ENCODE results near the gene SMIM12.

SMIM12 gene

DNA sequence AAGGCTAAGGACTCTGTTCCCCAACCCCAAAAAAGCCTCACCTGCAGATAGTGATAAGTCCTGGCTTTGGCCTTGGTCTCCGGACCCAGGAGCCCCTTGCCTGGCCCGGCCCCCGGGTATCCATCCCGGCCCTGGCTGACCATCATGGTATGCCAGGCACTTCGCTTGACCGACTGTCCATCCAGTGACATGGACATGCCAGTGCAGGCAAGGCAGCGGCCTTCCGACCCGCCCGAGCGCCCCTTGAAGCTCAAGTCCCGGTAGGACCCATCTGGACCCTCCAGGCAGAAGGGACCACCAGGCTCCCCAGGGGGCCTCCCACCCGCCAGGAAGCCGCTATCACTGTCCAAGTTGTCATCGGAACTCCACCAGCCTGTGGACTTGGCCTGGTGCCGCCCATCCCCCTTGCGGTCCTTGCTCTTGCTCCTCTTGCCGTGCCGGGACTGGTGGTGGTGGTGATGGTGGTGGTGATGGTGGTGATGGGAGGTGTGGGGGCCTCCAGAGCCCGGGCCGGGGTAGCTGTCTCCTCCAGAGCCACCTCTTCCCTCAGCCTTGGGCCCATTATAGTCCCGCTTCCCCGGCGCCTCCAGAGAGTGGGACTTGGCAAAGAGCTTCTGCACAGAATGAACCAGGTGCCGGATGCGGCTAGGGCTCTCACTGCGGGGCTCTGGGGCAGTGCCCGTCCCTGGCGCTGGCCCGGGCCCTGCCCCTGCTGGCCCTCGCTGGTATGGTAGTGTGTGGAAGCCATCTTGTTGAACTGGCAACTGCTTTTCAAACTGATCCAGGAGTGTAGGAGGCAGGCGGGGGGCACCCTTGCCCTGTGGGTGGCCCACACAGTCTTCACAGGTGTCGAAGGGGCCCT is 44.9 kb upstream of the SMIM12 start:
- no peaks in the 10 kb centered on the region for H3K9me3 ChIP-seq (ENCODE audit: insufficient read depth, low read length, severe bottlenecking)
- H3K9ac ChIP-seq (ENCODE audit: low read depth, low read length), result no peak overlapping the region
- H3K36me3 ChIP-seq (ENCODE audit: insufficient read depth, low read length), result no peaks in the 10 kb centered on the region
- H3K4me2 ChIP-seq (ENCODE audit: insufficient read depth, low read length), result no peak overlapping the region
- H3K27me3 ChIP-seq (ENCODE audit: insufficient read depth, low read length, poor library complexity), result peaks cover 4% of the 10 kb centered on the region
- no peaks in the 10 kb centered on the region for H3K79me2 ChIP-seq (ENCODE audit: insufficient read depth, low read length)
- TF ChIP-seq, protein P1, sequence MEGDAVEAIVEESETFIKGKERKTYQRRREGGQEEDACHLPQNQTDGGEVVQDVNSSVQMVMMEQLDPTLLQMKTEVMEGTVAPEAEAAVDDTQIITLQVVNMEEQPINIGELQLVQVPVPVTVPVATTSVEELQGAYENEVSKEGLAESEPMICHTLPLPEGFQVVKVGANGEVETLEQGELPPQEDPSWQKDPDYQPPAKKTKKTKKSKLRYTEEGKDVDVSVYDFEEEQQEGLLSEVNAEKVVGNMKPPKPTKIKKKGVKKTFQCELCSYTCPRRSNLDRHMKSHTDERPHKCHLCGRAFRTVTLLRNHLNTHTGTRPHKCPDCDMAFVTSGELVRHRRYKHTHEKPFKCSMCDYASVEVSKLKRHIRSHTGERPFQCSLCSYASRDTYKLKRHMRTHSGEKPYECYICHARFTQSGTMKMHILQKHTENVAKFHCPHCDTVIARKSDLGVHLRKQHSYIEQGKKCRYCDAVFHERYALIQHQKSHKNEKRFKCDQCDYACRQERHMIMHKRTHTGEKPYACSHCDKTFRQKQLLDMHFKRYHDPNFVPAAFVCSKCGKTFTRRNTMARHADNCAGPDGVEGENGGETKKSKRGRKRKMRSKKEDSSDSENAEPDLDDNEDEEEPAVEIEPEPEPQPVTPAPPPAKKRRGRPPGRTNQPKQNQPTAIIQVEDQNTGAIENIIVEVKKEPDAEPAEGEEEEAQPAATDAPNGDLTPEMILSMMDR (IDR thresholded peaks at IDR 0.05; ENCODE audit: borderline replicate concordance, extremely low read depth, low read length, poor library complexity, severe bottlenecking), result no peak
- no peak for TF ChIP-seq EZH2 (IDR thresholded peaks at IDR 0.05; ENCODE audit: borderline replicate concordance, low read depth, low read length, severe bottlenecking)
- ATAC-seq (ENCODE audit: insufficient read depth, low read depth) (no peak), DNase-seq (no peak)
- H2AFZ ChIP-seq (ENCODE audit: low read depth, low read length), result no peak overlapping the region
- H3K27ac ChIP-seq (ENCODE audit: low read length), result no peak overlapping the region
- H3K4me1 ChIP-seq (ENCODE audit: insufficient read depth, low read length), result no peaks in the 10 kb centered on the region
- H4K20me1 ChIP-seq (ENCODE audit: insufficient read depth, low read length), result peaks cover 3% of the 10 kb centered on the region; the same call in 1 of the 2 replicates
- H3K4me3 ChIP-seq (ENCODE audit: low read depth in 1 of 2, low read length in 2 of 2), result no peak overlapping the region

DNA sequence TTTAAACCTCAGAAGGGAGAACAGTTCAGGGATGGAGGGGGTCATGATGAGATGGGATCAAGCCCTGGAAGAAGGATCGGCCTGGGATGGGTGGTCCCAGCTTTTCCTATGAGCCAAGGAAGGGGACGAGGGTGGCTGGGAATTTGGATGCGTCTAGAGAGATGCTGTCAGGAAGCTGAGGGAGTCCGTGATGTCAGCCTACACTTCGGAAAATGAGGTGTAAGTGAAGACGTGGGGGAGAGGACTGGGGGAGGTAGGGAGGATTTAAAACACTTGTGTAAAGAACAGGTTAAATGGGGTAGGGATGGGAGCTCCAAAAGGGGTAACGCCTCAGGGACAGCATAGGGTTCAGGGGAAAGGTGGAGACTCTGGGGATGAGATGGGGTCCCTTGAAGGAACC is 42.4 kb upstream of the SMIM12 start:
- Histone ChIP-seq H3K36me3 (ENCODE audit: insufficient read depth, low read length) (no peaks in the 10 kb centered on the region), H3K9me3 (ENCODE audit: insufficient read depth, low read length, severe bottlenecking) (no peaks in the 10 kb centered on the region), H4K20me1 (ENCODE audit: insufficient read depth, low read length) (no peaks in the 10 kb centered on the region), H3K4me2 (ENCODE audit: insufficient read depth, low read length) (no peak overlapping the region), H3K4me3 (ENCODE audit: low read depth in 1 of 2, low read length in 2 of 2) (no peak overlapping the region), H2AFZ (ENCODE audit: low read depth, low read length) (no peak overlapping the region), H3K27ac (ENCODE audit: low read length) (no peak overlapping the region), H3K79me2 (ENCODE audit: insufficient read depth, low read length) (no peaks in the 10 kb centered on the region), H3K4me1 (ENCODE audit: insufficient read depth, low read length) (no peaks in the 10 kb centered on the region), H3K9ac (ENCODE audit: low read depth, low read length) (no peak overlapping the region), H3K27me3 (ENCODE audit: insufficient read depth, low read length, poor library complexity) (peaks cover 4% of the 10 kb centered on the region)
- ATAC-seq (ENCODE audit: insufficient read depth, low read depth) (no peak), DNase-seq (no peak)
- no peak for TF ChIP-seq EZH2 (IDR thresholded peaks at IDR 0.05; ENCODE audit: borderline replicate concordance, low read depth, low read length, severe bottlenecking)
- TF ChIP-seq, protein P1 (IDR thresholded peaks at IDR 0.05; ENCODE audit: borderline replicate concordance, extremely low read depth, low read length, poor library complexity, severe bottlenecking), result no peak

DNA sequence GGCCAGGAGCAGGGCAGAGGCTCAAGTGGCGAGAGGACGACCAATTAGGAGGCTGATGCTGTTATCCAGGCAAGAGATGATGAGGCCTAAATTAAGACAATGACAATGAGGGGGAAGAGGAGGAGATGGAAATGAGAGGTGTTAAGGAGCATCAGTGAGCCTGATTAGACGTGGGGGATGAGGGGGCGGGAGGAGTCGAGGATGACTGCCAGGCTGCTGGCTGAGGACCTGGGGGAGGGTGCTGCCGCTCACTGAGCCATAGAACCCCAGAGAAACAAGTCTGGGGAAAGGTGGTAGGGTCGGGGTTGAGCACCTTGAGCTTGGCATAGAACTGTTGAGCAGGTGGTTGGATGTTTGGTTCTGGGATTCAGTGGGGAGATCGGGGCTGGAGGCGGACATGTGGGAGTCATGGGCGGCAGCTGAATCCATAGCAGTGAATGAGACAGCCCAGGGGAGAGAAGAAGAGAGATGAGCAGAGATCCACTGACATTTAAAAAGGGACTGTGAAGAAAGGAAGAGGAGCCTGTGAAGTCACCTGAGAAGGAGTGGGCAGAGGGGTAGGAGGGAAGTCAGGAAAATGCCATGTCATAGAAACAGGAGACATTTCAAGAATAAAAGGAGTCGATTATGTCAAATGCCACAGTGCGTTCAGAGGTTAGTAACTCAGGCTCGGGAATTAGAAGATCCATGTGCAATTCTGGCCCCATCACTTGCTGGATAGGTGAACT is 41.4 kb upstream of the SMIM12 start:
- no peak overlapping the region for H3K27ac ChIP-seq (ENCODE audit: low read length)
- H3K36me3 ChIP-seq (ENCODE audit: insufficient read depth, low read length), result no peaks in the 10 kb centered on the region
- no peak overlapping the region for H3K4me3 ChIP-seq (ENCODE audit: low read depth in 1 of 2, low read length in 2 of 2)
- H3K9me3 ChIP-seq (ENCODE audit: insufficient read depth, low read length, severe bottlenecking), result no peaks in the 10 kb centered on the region
- H3K79me2 ChIP-seq (ENCODE audit: insufficient read depth, low read length), result no peaks in the 10 kb centered on the region
- H3K4me2 ChIP-seq (ENCODE audit: insufficient read depth, low read length), result no peak overlapping the region
- H3K9ac ChIP-seq (ENCODE audit: low read depth, low read length), result no peak overlapping the region
- no peaks in the 10 kb centered on the region for H4K20me1 ChIP-seq (ENCODE audit: insufficient read depth, low read length)
- TF ChIP-seq, protein P1 (IDR thresholded peaks at IDR 0.05; ENCODE audit: borderline replicate concordance, extremely low read depth, low read length, poor library complexity, severe bottlenecking), result no peak
- TF ChIP-seq EZH2 (IDR thresholded peaks at IDR 0.05; ENCODE audit: borderline replicate concordance, low read depth, low read length, severe bottlenecking), result no peak
- DNase-seq, result no peak
- no peaks in the 10 kb centered on the region for H3K4me1 ChIP-seq (ENCODE audit: insufficient read depth, low read length)
- no peak for ATAC-seq (ENCODE audit: insufficient read depth, low read depth)
- H2AFZ ChIP-seq (ENCODE audit: low read depth, low read length), result no peak overlapping the region
- peaks cover 4% of the 10 kb centered on the region for H3K27me3 ChIP-seq (ENCODE audit: insufficient read depth, low read length, poor library complexity)

Data from DND-41 (cell line).